GM21528 (cell line): ENCODE results near the gene ITGA1.
A peak's percentile ranks its signal among the peaks of the same experiment; 100 is the strongest.

Experiments
- ATAC-seq: cut with Tn5 transposase; IDR thresholded peaks from one replicate; pipeline ENCODE4 v1.9.1; 2021; ENCODE audit warnings: mild to moderate bottlenecking, moderate library complexity; ENCODE audit not compliant: unreplicated experiment, low FRiP score

The ITGA1 gene

DNA sequence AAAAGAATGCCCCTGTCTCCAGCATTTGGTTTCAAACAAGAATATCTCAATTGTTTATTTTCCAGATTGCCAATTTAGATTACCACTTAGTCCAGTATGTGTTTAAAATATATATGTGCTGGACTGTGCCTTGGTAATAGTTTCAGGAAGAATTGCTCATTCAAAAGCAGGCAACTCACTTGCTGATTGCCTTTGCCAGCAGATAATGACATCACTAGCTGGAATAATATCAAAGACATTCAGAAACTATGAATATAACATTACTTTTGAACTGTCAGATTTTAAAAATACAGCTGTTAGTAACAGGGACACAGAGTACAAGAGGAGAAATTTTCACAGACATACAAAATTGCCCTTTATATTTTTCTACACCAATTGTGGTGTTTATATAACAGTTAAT is 105.4 kb downstream of the ITGA1 start:
- no peak for ATAC-seq

- no peak for ATAC-seq
Measured at GRCh38 chr5:52893863-52894262, 106.1 kb downstream of the ITGA1 start.

DNA sequence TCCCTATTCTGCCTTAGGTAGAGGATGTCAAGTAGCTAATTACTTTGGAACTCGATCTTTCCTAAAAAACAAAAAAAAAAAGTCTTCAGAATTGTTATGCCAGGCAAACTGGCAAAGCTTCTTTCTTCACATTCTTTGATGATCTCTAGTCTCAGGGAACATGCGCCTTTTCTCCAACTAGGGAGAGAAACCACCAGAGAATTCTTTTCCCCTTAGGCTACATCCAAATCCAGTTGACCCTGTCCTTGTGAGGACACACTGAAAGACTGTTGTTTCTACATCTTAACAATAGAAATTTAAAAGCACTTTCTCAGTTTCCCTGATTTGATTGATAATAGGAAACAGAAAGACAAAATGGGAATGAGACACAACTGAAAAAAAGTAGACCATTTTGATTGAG is 106.7 kb downstream of the ITGA1 start:
- ATAC-seq, result no peak

DNA sequence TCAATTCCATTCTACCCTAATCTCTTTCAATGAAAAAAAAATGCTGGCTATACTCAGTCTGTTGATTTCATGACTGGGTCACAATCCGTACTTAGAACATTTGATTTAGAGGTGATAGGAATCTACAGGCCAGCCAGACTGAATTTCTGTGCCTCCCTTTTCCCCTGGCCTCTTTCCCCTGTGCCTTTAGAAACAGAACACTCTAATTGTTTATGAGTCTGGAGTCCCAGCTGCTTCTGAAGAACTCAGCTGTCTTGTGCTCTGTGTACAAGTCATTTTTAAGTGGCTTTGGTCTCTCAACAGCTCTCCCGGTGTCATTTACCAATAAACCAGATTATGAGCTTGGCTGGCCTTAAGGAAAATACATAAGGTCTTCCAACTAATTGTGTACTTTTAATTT is 107.4 kb downstream of the ITGA1 start:
- no peak for ATAC-seq

DNA sequence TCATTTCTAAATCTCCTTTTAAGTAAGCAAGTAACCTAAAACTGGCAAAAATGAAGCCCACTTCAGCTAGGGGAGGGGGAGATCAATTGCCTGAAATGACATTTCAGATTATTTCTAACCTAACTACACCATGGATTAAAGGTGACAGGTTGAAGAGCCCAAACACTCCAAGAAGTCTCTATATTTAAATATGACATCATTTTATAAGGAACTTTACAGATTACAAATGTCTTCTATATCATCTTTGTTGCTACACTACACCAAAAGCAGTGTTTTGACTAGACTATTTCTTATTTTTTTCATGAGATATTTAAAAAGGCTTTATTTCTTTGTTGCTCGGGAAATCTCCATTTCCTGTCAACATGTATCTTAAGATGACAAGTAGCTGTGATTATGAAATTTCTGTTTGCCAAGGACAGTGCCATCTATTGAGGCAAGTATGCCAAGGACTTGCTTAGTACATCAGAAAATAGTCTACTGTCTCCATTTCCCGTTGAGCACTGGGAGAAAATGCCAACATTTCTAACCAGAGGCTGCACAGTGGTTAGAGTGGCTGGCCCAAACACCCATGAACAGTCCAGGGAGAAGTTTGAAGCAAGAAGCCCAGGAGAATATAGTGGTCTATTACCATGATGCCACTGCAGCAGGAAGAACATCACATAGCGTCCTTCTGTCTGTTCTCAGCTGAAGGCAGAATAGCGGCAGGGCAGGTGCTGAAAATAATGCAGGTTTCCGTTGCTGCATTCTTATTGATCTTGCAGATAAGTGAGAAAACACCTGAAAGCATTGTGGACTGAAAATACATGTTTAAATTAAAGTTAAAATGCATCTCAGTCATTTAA is 108.1 kb downstream of the ITGA1 start:
- no peak for ATAC-seq

GRCh38 chr5:52896534-52897237 is 109.0 kb downstream of the ITGA1 start:
- ATAC-seq, result no peak

DNA sequence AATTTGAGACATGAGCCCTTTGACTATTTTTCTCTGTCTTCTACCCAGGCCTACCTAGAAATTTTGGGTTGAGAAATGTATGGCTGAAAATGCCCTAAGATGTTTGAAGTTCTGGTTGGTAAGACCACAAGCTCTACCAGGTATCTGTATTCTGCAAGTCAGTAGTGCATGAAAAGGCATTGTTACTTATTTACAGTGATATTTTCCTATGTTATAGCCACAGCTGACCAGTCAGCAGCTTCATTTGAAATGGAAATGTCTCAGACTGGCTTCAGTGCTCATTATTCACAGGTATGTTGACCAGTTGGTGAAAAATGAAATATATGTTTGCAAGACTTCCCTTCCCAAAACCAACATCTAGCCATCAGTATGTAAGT is 109.5 kb downstream of the ITGA1 start:
- ATAC-seq, result no peak

DNA sequence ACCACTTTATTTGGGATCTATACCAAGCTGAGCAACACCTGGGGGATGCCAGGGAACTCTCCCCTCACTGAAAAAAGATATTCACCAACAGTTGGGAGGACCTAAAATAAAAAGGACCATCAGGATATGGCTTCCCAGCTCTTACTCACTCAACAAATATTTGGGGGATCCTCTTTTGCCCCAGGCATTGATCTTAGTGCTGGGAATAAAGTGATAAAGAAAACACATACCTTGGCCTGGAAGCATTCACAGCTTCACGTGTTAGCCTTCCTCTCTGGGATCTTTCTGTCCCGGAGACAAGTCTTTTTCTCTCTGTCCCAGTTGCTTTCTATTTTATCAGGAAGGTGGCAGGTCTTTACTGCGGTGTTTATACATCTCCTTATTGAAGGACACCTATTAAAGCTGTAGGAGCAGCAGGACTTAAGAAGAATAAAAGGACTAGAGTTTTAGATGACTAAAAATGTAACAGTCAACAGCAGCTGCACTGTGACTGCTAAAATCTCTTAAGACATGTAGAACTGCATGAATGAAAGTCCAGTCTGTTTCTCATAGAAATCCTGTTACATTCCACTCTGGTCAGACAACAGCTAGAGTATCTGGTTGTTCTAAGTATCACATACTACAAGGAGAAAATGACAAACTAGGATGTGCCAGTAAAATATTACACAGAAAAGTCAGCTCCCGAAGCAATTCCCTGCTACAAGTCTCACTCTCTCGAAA is 111.4 kb downstream of the ITGA1 start:
- no peak for ATAC-seq

DNA sequence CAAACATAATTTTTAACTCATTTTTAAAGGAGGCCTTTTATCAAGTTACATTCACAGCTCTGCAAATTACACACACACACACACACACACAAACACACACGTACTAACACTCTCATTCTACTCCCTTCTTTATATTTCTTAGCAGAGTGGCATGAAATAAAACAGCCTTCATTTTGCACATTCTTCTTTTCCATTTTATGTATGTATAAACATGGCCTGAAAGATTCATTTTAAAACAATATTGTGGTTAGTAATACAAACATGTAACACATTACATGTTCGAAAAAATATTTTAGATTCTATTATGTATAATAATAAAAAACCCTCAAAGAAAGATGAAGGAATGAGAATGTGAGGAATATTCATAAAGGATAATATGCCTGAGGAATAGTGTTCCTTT is 115.4 kb downstream of the ITGA1 start:
- ATAC-seq, result no peak

DNA sequence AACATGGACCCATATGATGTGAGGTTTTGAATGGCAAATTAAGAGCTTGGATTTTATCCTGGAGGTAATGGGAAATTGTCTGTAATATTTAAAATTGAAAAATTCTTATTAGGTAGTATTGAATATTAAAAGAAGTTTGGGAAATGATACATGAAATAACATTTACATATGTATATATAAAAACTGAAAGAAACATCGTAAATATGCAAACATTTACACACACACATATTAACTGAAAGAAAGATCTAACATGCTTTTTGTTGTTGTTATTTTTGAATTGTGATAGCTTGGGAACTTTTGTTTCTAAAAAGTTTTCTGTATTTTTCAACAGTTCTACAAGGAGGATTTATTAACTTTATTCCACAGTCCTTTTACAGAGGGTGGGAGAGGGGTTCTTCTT is 118.6 kb downstream of the ITGA1 start:
- ATAC-seq, result no peak

DNA sequence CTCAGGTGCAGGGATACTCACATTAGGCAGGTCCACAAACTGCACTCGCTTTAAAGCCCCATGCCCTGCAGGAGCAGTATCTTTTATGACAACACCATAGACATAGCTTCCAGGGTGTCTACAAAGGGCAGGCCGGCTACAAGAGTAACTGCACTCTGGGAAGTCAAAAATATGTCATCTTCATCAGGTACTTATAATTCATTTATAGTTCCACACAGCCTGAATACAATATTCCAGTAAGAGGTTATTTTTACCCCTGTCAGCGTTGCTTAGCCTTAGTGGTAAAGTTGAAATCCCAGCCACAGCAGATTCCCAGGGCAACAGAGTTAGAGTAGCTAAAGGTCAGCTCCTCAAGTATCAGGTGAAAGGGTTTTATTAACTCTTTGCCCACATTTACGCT is 119.1 kb downstream of the ITGA1 start:
- no peak for ATAC-seq

DNA sequence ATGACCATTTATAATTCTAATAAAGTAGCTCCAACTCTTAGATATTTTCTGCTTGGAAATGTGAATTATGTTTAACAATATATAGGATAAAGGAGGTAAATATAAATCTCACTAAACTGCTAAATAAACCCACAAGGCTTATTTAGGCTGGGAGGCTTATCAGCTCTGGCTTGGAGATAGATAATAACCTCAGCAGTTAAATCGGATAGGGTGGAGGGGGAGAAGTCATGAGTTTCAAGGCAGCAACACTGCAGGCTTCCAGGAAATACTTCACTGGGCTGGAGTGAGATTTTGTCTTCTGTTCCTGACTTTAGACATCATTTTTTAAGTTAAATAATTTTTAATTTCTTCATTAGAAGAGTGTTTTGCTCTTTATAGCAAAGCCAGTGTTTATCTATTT is 121.5 kb downstream of the ITGA1 start:
- ATAC-seq, result no peak

DNA sequence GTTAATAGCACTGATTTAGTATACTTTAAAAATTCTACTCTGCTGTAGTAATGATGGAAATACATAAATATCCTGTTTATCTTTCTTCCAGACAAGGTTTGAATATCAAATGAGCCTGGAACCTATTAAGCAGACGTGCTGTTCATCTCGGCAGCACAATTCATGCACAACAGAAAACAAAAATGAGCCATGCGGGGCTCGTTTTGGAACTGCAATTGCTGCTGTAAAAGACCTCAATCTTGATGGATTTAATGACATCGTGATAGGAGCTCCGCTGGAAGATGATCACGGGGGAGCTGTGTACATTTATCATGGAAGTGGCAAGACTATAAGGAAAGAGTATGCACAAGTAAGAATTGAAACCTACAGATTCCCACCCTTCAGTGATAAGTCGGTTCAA is 122.4 kb downstream of the ITGA1 start:
- ATAC-seq, result no peak

GRCh38 chr5:52915176-52915875 is 127.6 kb downstream of the ITGA1 start:
- peak; percentile 99 for ATAC-seq

- no peak for ATAC-seq
Measured at GRCh38 chr5:52920929-52921328, 133.2 kb downstream of the ITGA1 start.

DNA sequence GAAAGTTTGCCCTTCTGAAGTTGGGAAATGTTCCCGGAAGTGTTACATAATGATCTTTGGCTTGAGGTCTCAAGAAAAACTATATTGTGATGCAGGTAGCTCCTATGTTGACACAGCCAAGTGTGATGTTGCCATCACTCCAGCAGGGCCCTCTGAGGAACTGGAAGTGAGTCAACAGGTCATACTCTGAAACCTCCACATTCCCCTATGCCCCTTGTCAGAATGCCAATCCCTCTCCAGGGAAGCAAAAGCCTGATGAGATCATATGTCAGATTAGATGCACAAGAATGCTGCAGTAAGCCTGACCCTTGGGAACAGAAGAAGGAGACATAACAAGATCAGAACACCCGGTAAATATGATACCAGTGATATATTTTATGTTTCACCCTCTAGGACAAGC is 134.7 kb downstream of the ITGA1 start:
- ATAC-seq, result no peak

DNA sequence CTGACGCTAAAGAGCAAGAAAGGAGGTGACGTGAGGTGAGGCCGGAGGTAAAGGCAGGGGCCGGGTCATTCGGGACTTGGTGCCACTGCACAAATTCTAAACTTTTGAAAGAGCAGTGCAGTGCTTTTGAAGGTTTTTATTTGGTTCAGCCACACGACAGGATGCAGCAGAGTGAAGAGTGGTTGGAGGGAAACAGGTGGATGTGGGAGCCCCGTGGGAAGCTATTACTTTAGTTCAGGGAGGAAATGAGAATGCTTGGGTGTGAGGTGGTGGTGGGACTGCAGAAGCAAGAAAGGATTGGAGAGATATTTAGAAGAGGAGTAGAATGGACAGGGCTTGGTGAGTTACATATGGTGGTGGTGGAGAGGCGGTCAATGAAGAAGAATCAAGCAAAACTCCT is 136.7 kb downstream of the ITGA1 start:
- ATAC-seq, result no peak

DNA sequence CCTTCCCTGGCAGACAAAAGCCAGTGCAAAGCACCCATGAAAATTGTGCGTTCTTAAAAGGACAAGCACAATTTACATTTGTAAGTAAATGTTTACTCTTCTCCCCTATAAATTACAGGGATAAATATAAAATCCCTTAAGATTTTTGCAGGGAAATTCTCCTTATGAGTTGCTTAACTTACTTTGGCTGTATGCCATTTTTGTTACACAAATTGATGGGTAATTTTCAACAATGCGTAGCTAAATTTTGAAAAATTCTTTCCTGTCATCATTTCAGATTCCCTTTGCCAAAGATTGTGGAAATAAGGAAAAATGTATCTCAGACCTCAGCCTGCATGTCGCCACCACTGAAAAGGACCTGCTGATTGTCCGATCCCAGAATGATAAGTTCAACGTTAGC is 137.3 kb downstream of the ITGA1 start:
- no peak for ATAC-seq

DNA sequence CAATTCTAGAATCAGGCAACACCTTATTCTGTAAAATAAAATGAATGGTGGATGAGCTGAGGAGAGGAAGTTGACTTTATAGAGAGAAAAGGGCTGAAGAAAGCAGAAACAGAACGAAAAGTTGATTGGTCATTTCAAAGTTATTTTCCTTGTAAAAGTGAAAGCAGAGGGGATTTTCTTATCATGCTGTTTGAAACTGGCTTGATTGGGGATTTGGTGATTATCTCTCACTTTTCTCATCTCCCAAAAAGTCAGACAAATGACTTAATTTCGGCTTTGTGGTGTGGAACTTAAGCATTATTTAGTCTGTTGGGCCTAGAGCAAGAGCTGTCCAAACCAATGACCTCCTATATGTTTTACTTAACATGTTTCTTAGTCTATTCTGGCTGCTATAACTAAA is 141.0 kb downstream of the ITGA1 start:
- ATAC-seq, result no peak

GRCh38 chr5:52938226-52938625 is 150.5 kb downstream of the ITGA1 start:
- ATAC-seq, result no peak

DNA sequence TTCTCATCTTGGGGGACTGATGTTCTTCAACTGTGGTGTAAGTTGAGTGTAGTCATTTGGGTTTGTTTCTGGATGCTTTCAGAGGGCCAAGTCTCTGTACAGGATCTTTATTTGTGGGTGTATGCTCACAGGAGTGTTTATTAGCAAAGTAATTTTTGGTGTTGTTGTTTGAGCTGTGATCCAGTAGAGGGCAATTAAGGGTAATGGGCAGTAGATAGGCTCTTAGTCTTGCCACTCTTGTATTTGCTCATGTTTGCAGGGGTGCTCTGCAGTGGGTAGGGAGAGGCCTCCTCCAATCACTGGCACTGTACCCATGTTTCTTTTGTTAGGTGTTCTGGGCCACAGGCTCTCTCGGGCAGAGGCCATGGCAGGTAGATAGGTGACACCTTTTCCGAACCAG is 155.6 kb downstream of the ITGA1 start:
- no peak for ATAC-seq
